Activated B cell treated with CpG ODN at 0.5 μM for 24 hours (primary cell): ENCODE data around the gene ABCC5. TPM values are rescaled to one million over a fixed set of nuclear protein-coding genes. Genes with fewer than 3 reads are reported as not detected.

Experiments
- ATAC-seq: fragments of 200-7000 bp; cut with Tn5 transposase; one replicate; pipeline ENCODE4 v1.10.0; 2021; ENCODE audit warnings: low read depth, mild to moderate bottlenecking, moderate library complexity
- CTCF ChIA-PET: fragments of 350-600 bp; sonication (Branson Sonifier 250); formaldehyde crosslinking; loops from one replicate; lab custom pipeline; 2021; ENCODE audit warnings: antibody characterized with exemption; lab: Charles Lee
- POLR2A ChIA-PET: fragments of 350-600 bp; sonication (Branson Sonifier 250); formaldehyde crosslinking; loops from one replicate; lab custom pipeline; 2021; ENCODE audit warnings: antibody characterized with exemption; lab: Charles Lee
- DNase-seq: peaks from one replicate; pipeline ENCODE4 v3.0.0; 2022
- H3K27ac Mint-ChIP-seq: one replicate; pipeline ENCODE4 v1.8.0; 2020; ENCODE audit warnings: mixed read lengths
- H3K27me3 Mint-ChIP-seq: one replicate; pipeline ENCODE4 v1.8.0; 2021; ENCODE audit warnings: mixed read lengths
- H3K36me3 Mint-ChIP-seq: one replicate; pipeline ENCODE4 v1.8.0; 2021; ENCODE audit warnings: low read depth, mixed read lengths
- H3K4me1 Mint-ChIP-seq: one replicate; pipeline ENCODE4 v1.8.0; 2021; ENCODE audit warnings: mixed read lengths
- H3K4me3 Mint-ChIP-seq: one replicate; pipeline ENCODE4 v1.8.0; 2020; ENCODE audit warnings: mild to moderate bottlenecking, mixed read lengths
- H3K9me3 Mint-ChIP-seq: one replicate; pipeline ENCODE4 v1.8.0; 2020; ENCODE audit warnings: mixed read lengths
- intact Hi-C: fragments of 100-400 bp; cut with micrococcal nuclease; formaldehyde crosslinking; loops from one replicate; pipeline ENCODE4 v1.15.1; 2024
- total RNA-seq: library from RNA; stranded (reverse); gene quantifications from 2 replicates; pipeline ENCODE4 v1.2.3, GENCODE V29; 2022
- TF ChIP-seq, protein P1 (sequence below): fragments of 200-600 bp; IDR thresholded peaks from one replicate; pipeline ENCODE4 v1.8.0; 2022; ENCODE audit warnings: antibody characterized with exemption, mild to moderate bottlenecking

ABCC5 gene
- total RNA-seq, 1 donor from 2014 or later = 10.6 TPM

DNA sequence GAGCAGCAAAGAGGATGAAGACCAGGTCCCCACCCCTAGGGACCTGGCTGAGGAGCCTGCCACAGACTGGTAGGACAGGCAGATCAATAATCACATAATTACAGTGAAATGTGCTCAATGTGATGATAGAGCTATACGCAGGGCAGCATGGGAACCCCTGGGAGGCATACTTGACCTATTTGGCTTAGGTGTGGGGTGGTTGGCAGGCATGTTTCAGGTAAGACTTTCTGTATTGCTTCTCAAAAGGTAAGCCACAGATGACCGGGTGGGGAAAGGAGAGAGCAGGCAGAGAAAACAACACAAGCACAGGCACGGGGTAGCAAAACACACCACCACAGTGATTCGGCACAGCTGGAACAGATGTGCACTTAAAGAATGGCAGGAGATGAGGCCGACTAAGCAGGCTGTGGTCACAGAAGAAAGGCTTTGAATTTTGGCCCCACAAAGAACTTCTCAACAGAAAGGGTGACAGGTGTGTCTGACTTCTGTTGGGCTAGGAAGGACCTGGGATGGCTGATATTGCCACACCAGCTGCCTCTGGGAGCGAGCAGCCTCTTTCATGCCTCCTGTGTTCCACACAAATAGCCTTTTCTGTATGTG is 64.1 kb downstream of the ABCC5 start:
- ATAC-seq = no peak
- H3K36me3 Mint-ChIP-seq = peaks cover 33% of the 10 kb centered on the region
- H3K4me3 Mint-ChIP-seq = no peak overlapping the region
- TF ChIP-seq, protein P1, sequence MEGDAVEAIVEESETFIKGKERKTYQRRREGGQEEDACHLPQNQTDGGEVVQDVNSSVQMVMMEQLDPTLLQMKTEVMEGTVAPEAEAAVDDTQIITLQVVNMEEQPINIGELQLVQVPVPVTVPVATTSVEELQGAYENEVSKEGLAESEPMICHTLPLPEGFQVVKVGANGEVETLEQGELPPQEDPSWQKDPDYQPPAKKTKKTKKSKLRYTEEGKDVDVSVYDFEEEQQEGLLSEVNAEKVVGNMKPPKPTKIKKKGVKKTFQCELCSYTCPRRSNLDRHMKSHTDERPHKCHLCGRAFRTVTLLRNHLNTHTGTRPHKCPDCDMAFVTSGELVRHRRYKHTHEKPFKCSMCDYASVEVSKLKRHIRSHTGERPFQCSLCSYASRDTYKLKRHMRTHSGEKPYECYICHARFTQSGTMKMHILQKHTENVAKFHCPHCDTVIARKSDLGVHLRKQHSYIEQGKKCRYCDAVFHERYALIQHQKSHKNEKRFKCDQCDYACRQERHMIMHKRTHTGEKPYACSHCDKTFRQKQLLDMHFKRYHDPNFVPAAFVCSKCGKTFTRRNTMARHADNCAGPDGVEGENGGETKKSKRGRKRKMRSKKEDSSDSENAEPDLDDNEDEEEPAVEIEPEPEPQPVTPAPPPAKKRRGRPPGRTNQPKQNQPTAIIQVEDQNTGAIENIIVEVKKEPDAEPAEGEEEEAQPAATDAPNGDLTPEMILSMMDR = no peak
- H3K27ac Mint-ChIP-seq = no peak overlapping the region
- POLR2A ChIA-PET = no interaction called here
- CTCF ChIA-PET = no interaction called here
- intact Hi-C loops = no loop called here
- no peaks in the 10 kb centered on the region for H3K4me1 Mint-ChIP-seq
- no peaks in the 10 kb centered on the region for H3K27me3 Mint-ChIP-seq
- no peaks in the 10 kb centered on the region for H3K9me3 Mint-ChIP-seq
- no peak for DNase-seq

GRCh38 chr3:183951459-183951858 is 66.2 kb downstream of the ABCC5 start:
- Mint-ChIP-seq H3K9me3 (no peaks in the 10 kb centered on the region), H3K27ac (no peak overlapping the region), H3K4me3 (no peak overlapping the region), H3K27me3 (no peaks in the 10 kb centered on the region), H3K4me1 (no peaks in the 10 kb centered on the region), H3K36me3 (peaks cover 41% of the 10 kb centered on the region)
- TF ChIP-seq, protein P1 = no peak
- POLR2A ChIA-PET = no interaction called here
- intact Hi-C loops = no loop called here
- no peak for ATAC-seq
- CTCF ChIA-PET = interaction anchor here (0.6 kb wide), 1 partner anchor 1875 kb away, joined by 3 read pairs; no protein-coding TSS in a partner anchor
- DNase-seq = no peak

- H3K27ac Mint-ChIP-seq = no peak overlapping the region
- DNase-seq = no peak
- H3K4me1 Mint-ChIP-seq = no peaks in the 10 kb centered on the region
- POLR2A ChIA-PET = no interaction called here
- CTCF ChIA-PET = no interaction called here
- H3K9me3 Mint-ChIP-seq = no peaks in the 10 kb centered on the region
- H3K36me3 Mint-ChIP-seq = peaks cover 51% of the 10 kb centered on the region
- TF ChIP-seq, protein P1 = no peak
- no peak overlapping the region for H3K4me3 Mint-ChIP-seq
- H3K27me3 Mint-ChIP-seq = no peaks in the 10 kb centered on the region
- intact Hi-C loops = no loop called here
- ATAC-seq = no peak
Measured at GRCh38 chr3:183949690-183950089, 68.0 kb downstream of the ABCC5 start.

DNA sequence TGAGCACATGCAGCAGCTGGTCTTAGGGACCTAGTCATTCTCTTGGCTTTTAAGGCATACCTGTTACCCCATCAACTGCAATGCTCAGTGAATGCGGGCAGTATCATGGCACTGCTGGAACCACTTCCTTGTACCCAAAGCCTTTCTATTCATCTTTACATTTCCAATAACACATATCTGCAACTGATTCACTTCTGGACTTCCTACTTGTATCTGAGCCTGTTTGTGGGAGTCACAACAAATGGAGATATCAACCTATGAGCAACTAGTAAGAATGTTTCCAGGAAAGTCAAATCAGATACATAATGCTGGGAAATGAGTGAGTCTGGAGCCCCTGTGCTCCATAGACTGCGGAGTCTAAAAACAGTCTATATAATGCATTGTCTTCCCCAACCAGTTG is 71.6 kb downstream of the ABCC5 start:
- H3K9me3 Mint-ChIP-seq = no peaks in the 10 kb centered on the region
- H3K27ac Mint-ChIP-seq = no peak overlapping the region
- TF ChIP-seq, protein P1 = no peak
- peaks cover 59% of the 10 kb centered on the region for H3K36me3 Mint-ChIP-seq
- no peaks in the 10 kb centered on the region for H3K4me1 Mint-ChIP-seq
- ATAC-seq = no peak
- no peak overlapping the region for H3K4me3 Mint-ChIP-seq
- DNase-seq = no peak
- H3K27me3 Mint-ChIP-seq = no peaks in the 10 kb centered on the region
- POLR2A ChIA-PET = no interaction called here
- CTCF ChIA-PET = no interaction called here
- intact Hi-C loops = no loop called here

DNA sequence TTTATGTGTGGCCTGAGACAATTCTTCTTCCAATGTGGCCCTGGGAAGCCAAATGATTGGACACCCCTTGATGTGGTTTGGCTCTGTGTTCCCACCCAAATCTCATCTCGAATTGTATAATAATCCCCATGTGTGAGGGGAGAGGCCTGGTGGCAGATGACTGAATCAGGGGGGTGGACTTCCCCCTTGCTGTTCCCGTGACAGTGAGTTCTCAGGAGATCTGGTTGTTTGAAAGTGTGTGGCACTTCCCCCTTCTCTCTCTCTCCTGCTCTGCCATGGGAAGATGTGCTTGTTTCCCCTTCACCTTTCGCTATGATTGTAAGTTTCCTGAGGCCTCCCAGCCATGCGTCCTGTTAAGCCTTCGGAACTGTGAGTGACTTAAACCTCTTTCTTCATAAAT is 72.9 kb downstream of the ABCC5 start:
- no peak overlapping the region for H3K4me3 Mint-ChIP-seq
- intact Hi-C loops = no loop called here
- DNase-seq (no peak), ATAC-seq (no peak)
- H3K27me3 Mint-ChIP-seq = no peaks in the 10 kb centered on the region
- no peak overlapping the region for H3K27ac Mint-ChIP-seq
- H3K36me3 Mint-ChIP-seq = peaks cover 56% of the 10 kb centered on the region
- TF ChIP-seq, protein P1 = no peak
- no peaks in the 10 kb centered on the region for H3K9me3 Mint-ChIP-seq
- CTCF ChIA-PET = interaction anchor here (0.7 kb wide), 1 partner anchor 95 kb away, joined by 3 read pairs; no protein-coding TSS in a partner anchor
- H3K4me1 Mint-ChIP-seq = no peaks in the 10 kb centered on the region
- POLR2A ChIA-PET = no interaction called here
